ENCODE results near the gene HPCA.

Gene HPCA

GRCh38 chr1:32877211-32878110 lies 8.8 kb upstream of the HPCA start:
- Histone ChIP-seq H3K27ac (ENCODE audit: low read length) (no peak overlapping the region), H2AFZ (ENCODE audit: low read depth, low read length) (no peak overlapping the region), H3K4me3 (ENCODE audit: low read length) (no peak overlapping the region), H3K4me1 (ENCODE audit: low read length) (peaks cover 18% of the 10 kb centered on the region), H3K79me2 (ENCODE audit: low read length) (no peaks in the 10 kb centered on the region), H4K20me1 (ENCODE audit: insufficient read depth, low read length) (no peaks in the 10 kb centered on the region), H3K9ac (ENCODE audit: low read length) (no peak overlapping the region), H3K4me2 (ENCODE audit: low read length) (no peak overlapping the region), H3K27me3 (ENCODE audit: low read depth, low read length) (no peaks in the 10 kb centered on the region), H3K36me3 (replicated peaks; ENCODE audit: low read depth, low read length) (no peaks in the 10 kb centered on the region), H3K9me3 (ENCODE audit: insufficient read depth, low read length) (no peaks in the 10 kb centered on the region)
- TF ChIP-seq, protein P1, sequence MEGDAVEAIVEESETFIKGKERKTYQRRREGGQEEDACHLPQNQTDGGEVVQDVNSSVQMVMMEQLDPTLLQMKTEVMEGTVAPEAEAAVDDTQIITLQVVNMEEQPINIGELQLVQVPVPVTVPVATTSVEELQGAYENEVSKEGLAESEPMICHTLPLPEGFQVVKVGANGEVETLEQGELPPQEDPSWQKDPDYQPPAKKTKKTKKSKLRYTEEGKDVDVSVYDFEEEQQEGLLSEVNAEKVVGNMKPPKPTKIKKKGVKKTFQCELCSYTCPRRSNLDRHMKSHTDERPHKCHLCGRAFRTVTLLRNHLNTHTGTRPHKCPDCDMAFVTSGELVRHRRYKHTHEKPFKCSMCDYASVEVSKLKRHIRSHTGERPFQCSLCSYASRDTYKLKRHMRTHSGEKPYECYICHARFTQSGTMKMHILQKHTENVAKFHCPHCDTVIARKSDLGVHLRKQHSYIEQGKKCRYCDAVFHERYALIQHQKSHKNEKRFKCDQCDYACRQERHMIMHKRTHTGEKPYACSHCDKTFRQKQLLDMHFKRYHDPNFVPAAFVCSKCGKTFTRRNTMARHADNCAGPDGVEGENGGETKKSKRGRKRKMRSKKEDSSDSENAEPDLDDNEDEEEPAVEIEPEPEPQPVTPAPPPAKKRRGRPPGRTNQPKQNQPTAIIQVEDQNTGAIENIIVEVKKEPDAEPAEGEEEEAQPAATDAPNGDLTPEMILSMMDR (IDR thresholded peaks at IDR 0.05; ENCODE audit: low read depth, low read length) = no peak
- TF ChIP-seq EZH2phosphoT487 (IDR thresholded peaks at IDR 0.05; ENCODE audit: low read depth) = no peak

DNA sequence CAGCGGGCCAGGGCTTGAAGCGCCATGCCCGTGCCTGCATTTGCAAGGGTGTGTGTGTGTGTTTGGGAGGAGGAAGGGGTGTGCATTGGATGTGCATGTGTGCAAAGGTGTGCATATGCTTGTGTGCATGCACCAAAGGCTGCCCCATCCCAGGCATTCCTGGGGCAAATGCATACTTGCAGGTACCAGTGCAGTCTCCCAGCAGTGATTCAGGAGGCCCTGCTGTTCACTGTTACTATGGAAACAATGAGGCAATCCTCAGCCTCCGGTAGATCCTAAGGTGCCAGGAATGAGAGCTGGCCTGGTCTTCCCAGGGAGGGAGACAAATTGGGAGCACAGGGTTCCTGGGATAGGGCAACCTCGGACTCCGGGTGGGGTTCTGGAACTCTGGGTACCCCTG lies 8.1 kb upstream of the HPCA start:
- Histone ChIP-seq H3K4me3 (ENCODE audit: low read length) (no peak overlapping the region), H3K9ac (ENCODE audit: low read length) (no peak overlapping the region), H3K27ac (ENCODE audit: low read length) (no peak overlapping the region), H2AFZ (ENCODE audit: low read depth, low read length) (no peak overlapping the region), H3K4me2 (ENCODE audit: low read length) (no peak overlapping the region), H3K27me3 (ENCODE audit: low read depth, low read length) (no peaks in the 10 kb centered on the region), H3K79me2 (ENCODE audit: low read length) (no peaks in the 10 kb centered on the region), H3K36me3 (replicated peaks; ENCODE audit: low read depth, low read length) (no peaks in the 10 kb centered on the region), H3K9me3 (ENCODE audit: insufficient read depth, low read length) (no peaks in the 10 kb centered on the region), H3K4me1 (ENCODE audit: low read length) (peaks cover 18% of the 10 kb centered on the region), H4K20me1 (ENCODE audit: insufficient read depth, low read length) (no peaks in the 10 kb centered on the region)
- no peak for TF ChIP-seq EZH2phosphoT487 (IDR thresholded peaks at IDR 0.05; ENCODE audit: low read depth)
- TF ChIP-seq, protein P1 (IDR thresholded peaks at IDR 0.05; ENCODE audit: low read depth, low read length) = no peak

GRCh38 chr1:32878637-32879041 lies 7.7 kb upstream of the HPCA start:
- no peaks in the 10 kb centered on the region for H3K27me3 ChIP-seq (ENCODE audit: low read depth, low read length)
- no peak overlapping the region for H3K27ac ChIP-seq (ENCODE audit: low read length)
- H3K36me3 ChIP-seq (replicated peaks; ENCODE audit: low read depth, low read length) = no peaks in the 10 kb centered on the region
- no peak overlapping the region for H3K9ac ChIP-seq (ENCODE audit: low read length)
- no peak overlapping the region for H3K4me3 ChIP-seq (ENCODE audit: low read length)
- H3K79me2 ChIP-seq (ENCODE audit: low read length) = no peaks in the 10 kb centered on the region
- H3K4me2 ChIP-seq (ENCODE audit: low read length) = no peak overlapping the region
- no peaks in the 10 kb centered on the region for H3K9me3 ChIP-seq (ENCODE audit: insufficient read depth, low read length)
- no peak overlapping the region for H2AFZ ChIP-seq (ENCODE audit: low read depth, low read length)
- H3K4me1 ChIP-seq (ENCODE audit: low read length) = peaks cover 18% of the 10 kb centered on the region
- TF ChIP-seq, protein P1 (IDR thresholded peaks at IDR 0.05; ENCODE audit: low read depth, low read length) = no peak
- no peak for TF ChIP-seq EZH2phosphoT487 (IDR thresholded peaks at IDR 0.05; ENCODE audit: low read depth)
- no peaks in the 10 kb centered on the region for H4K20me1 ChIP-seq (ENCODE audit: insufficient read depth, low read length)

GRCh38 chr1:32881291-32881690 lies 5.0 kb upstream of the HPCA start:
- Histone ChIP-seq H4K20me1 (ENCODE audit: insufficient read depth, low read length) (no peaks in the 10 kb centered on the region), H3K9me3 (ENCODE audit: insufficient read depth, low read length) (no peaks in the 10 kb centered on the region), H3K4me1 (ENCODE audit: low read length) (peaks cover 7% of the 10 kb centered on the region), H3K27me3 (ENCODE audit: low read depth, low read length) (no peaks in the 10 kb centered on the region), H3K9ac (ENCODE audit: low read length) (no peak overlapping the region), H3K4me3 (ENCODE audit: low read length) (no peak overlapping the region), H3K79me2 (ENCODE audit: low read length) (no peaks in the 10 kb centered on the region), H3K4me2 (ENCODE audit: low read length) (no peak overlapping the region), H3K27ac (ENCODE audit: low read length) (no peak overlapping the region), H3K36me3 (replicated peaks; ENCODE audit: low read depth, low read length) (no peaks in the 10 kb centered on the region), H2AFZ (ENCODE audit: low read depth, low read length) (no peak overlapping the region)
- no peak for TF ChIP-seq EZH2phosphoT487 (IDR thresholded peaks at IDR 0.05; ENCODE audit: low read depth)
- TF ChIP-seq, protein P1 (IDR thresholded peaks at IDR 0.05; ENCODE audit: low read depth, low read length) = no peak
